ENCODE measurements around the gene CDKN2AIPNL.

DNA sequence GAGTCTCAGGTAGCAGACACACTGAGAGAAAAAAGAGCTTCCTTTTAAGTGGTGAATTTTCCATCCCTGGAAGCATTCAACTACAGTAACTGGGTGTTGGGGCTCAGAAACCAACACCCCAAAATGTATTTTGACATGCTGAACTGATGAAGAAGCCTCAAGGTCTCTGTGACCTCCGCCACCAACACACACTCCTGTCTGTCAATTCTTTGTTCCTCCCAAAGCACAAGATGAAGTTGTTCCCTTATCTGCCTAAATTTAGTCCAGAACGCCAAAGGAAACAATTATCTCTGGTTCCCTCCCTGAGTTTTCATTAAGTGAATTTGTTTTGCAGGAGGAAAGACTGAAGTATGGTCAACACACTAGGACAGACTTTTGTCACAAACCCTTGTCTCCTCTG lies 1.4 kb upstream of the CDKN2AIPNL start:
- no peak for TF ChIP-seq POLR2A (IDR thresholded peaks at IDR 0.05)
- TF ChIP-seq, protein P1, sequence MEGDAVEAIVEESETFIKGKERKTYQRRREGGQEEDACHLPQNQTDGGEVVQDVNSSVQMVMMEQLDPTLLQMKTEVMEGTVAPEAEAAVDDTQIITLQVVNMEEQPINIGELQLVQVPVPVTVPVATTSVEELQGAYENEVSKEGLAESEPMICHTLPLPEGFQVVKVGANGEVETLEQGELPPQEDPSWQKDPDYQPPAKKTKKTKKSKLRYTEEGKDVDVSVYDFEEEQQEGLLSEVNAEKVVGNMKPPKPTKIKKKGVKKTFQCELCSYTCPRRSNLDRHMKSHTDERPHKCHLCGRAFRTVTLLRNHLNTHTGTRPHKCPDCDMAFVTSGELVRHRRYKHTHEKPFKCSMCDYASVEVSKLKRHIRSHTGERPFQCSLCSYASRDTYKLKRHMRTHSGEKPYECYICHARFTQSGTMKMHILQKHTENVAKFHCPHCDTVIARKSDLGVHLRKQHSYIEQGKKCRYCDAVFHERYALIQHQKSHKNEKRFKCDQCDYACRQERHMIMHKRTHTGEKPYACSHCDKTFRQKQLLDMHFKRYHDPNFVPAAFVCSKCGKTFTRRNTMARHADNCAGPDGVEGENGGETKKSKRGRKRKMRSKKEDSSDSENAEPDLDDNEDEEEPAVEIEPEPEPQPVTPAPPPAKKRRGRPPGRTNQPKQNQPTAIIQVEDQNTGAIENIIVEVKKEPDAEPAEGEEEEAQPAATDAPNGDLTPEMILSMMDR (IDR thresholded peaks at IDR 0.05) = no peak
